ENCODE results near the gene NUFIP2.

DNA sequence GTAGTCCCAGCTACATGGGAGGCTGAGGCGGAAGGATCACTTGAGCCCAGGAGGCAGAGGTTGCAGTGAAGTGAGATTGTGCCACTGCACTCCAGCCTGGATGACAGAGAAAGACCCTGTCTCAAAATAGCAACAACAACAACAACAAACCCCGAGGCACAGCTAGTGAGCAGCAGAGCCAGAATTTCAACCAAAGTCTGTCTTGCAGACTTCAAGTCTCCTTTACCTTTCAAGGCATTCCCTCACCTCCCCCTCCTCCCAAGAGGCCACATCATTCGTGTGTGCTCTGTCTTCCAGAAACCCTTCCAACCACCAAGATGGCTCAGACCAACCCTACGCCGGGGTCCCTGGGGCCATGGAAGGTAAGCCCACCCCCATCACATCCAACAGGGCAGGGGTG lies 45.1 kb downstream of the NUFIP2 start:
- TF ChIP-seq RAD21 (IDR thresholded peaks at IDR 0.05) (no peak), NR2F2 (IDR thresholded peaks at IDR 0.05) (no peak), RXRA (IDR thresholded peaks at IDR 0.05) (no peak), EGR1 (IDR thresholded peaks at IDR 0.05; ENCODE audit: low read depth in 2 of 2) (no peak), YY1 (IDR thresholded peaks at IDR 0.05) (no peak), TAF1 (conservative IDR thresholded peaks at IDR 0.05) (no peak)
- TF ChIP-seq, protein P1, sequence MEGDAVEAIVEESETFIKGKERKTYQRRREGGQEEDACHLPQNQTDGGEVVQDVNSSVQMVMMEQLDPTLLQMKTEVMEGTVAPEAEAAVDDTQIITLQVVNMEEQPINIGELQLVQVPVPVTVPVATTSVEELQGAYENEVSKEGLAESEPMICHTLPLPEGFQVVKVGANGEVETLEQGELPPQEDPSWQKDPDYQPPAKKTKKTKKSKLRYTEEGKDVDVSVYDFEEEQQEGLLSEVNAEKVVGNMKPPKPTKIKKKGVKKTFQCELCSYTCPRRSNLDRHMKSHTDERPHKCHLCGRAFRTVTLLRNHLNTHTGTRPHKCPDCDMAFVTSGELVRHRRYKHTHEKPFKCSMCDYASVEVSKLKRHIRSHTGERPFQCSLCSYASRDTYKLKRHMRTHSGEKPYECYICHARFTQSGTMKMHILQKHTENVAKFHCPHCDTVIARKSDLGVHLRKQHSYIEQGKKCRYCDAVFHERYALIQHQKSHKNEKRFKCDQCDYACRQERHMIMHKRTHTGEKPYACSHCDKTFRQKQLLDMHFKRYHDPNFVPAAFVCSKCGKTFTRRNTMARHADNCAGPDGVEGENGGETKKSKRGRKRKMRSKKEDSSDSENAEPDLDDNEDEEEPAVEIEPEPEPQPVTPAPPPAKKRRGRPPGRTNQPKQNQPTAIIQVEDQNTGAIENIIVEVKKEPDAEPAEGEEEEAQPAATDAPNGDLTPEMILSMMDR (IDR thresholded peaks at IDR 0.05; ENCODE audit: low read depth, low read length, missing input control): no peak
- TF ChIP-seq, protein P2, sequence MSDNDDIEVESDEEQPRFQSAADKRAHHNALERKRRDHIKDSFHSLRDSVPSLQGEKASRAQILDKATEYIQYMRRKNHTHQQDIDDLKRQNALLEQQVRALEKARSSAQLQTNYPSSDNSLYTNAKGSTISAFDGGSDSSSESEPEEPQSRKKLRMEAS (IDR thresholded peaks at IDR 0.05): no peak
